HG03457 (cell line): Measurements from ENCODE around the gene SPECC1.
"Not testable (repeated sequence)": the region's sequence is repeated elsewhere in the genome, so short reads cannot be mapped to it uniquely, and the experiment has no call there.

Experiments
- ATAC-seq: cut with Tn5 transposase; IDR thresholded peaks from one replicate; pipeline ENCODE4 v1.9.1; 2021; ENCODE audit warnings: moderate number of reproducible peaks; ENCODE audit not compliant: unreplicated experiment

Gene SPECC1

GRCh38 chr17:20066253-20066652, 57.1 kb downstream of the SPECC1 start:
- ATAC-seq: no peak

DNA sequence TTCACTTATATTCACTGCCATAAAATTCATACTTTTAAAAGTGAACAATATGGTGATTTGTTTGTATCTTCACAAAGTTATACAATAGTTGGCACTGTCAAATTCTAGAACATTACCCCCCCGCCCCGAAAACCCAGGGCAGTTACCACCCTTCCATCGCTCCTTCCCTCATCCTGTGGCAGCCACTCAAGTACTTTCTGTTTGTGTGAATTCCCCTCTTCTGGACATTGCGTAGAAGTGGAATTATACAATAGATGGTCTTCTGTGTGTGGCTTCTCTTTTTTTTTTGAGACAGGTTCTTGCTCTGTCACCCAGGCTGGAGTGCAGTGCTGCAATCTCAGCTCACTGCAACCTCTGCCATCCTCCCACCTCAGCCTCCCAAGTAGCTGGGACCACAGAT, 58.6 kb downstream of the SPECC1 start:
- no peak for ATAC-seq

GRCh38 chr17:20068445-20068844, 59.3 kb downstream of the SPECC1 start:
- no peak for ATAC-seq

DNA sequence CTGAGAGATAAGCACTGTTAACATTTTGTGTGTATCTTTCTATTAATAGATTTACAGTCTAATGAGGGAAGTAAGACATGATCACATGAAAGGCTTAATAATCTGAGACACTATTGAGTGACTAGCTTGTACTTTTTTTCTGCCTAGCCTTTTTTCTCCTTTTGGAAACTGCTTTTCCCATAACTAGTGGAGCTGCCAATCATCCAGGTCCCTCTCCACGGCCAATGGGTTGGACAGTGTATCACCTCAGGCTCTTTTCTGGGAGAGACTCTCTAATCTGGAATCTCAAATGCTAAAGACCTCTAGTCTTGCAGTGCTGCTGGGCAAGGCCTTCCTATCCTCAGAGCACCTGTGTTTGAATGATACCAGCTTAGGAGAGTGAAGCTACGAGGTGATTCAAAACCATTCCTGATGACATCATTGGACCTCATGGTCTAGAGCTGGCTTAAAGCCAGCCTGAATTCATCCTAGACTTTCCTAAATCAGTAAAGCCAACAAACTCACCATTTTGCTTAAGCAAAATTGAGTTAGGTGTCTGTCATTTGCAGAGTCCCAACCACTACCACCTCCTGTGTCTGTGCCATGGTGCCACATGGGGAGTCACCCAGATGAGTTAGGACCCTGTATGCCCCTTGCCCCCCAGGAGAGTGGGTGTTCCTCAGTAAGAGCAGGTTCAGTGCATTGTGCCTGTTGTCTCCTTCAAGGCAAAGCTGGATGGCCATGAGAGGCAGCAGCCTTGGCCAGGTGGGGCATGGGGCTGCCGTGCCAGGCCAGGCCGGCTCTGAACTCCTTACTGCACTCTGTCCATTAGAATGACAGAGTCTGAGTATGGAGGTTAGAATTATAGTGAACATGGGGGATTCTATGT, 62.9 kb downstream of the SPECC1 start:
- no peak for ATAC-seq

- ATAC-seq: no peak
These were observed 63.5 kb downstream of the SPECC1 start for GRCh38 chr17:20072692-20072992.

GRCh38 chr17:20073055-20073979, 64.2 kb downstream of the SPECC1 start:
- ATAC-seq: no peak

DNA sequence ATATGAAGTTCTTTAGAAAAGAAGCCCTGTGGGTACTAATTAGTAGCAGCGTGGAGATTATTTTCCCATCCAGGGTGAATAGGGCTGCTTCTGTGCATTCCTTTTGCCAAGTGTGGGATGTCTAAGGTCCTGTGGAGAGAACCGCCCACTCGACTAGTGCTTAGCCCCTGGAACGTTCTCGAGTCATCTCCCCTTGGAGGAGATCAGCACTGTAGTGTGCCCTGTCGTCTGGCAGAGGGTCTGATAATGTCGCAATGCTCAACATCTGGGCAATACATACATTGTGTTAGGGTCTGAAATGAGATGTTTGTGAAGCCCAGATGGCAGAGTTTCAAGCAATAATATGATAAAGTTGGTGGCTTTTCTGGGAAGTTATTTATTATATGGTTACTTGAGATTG, 64.8 kb downstream of the SPECC1 start:
- no peak for ATAC-seq

- no peak for ATAC-seq
These were observed 65.3 kb downstream of the SPECC1 start for GRCh38 chr17:20074489-20074888.

- ATAC-seq: not testable (repeated sequence)
These were observed 67.0 kb downstream of the SPECC1 start for GRCh38 chr17:20076137-20076536.

DNA sequence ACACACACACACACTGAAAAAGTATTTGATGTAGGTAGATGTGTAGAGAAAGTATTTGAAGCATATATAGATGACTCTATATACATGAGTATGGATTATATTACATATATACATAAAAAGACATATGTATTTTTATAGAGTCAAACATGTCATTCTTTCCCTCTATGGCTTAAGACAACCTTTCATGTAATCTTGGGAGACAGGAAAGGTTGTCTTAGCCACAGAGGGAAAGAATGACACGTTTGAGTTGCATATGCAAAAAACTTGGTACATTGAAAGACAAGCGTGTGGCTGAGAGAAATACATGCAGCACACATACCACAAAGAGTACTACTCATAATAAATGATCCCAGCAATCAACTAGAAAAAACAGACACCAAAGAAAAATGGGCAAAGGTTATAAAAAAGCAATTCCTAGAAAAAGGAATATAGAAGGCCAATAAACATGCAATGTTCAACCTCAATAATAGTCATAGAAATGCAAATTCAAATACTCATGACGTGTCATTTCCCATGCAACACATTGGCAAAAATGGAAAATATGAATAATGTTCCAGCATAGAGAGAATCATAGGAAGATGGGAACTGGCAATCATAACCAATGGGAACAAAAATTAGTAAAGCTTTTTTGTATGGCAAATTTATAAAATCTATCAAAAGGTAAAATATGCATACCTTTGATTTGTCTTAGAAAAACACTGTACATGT, 69.0 kb downstream of the SPECC1 start:
- ATAC-seq: no peak

- no peak for ATAC-seq
These were observed 71.4 kb downstream of the SPECC1 start for GRCh38 chr17:20080513-20080912.

DNA sequence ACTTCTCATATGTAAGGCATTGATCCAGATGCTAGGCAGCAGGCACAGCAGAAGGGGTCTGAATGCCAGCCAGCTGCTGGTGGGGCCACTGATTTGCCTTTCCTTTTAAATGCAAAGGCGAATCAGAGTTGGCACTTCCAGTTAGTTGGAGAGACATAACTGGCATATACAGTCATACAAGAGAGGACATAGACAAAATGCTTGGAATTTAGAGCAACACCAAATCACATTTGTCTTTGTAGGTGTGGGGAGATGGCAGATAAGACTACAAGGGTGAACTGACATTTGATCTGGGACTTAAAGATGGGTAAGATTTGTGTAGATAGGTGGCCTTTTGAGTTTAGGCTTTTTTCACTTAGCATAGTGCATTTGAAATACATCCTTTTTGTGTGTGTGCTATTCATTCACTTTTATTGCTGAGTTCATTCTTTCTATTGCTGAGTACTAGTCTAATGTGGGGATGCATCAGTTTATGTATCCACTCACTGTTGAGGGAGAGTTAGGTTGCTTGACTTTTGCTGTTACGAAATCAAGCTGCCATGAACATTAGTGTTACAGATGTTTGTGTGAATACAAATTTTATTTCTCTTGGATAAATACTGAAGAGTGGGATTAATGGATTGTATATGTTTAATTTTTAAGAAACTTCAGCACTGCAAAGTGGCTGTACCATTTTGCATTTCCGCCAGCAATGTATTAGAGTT, 74.1 kb downstream of the SPECC1 start:
- no peak for ATAC-seq

GRCh38 chr17:20084621-20085282, 75.6 kb downstream of the SPECC1 start:
- no peak for ATAC-seq

DNA sequence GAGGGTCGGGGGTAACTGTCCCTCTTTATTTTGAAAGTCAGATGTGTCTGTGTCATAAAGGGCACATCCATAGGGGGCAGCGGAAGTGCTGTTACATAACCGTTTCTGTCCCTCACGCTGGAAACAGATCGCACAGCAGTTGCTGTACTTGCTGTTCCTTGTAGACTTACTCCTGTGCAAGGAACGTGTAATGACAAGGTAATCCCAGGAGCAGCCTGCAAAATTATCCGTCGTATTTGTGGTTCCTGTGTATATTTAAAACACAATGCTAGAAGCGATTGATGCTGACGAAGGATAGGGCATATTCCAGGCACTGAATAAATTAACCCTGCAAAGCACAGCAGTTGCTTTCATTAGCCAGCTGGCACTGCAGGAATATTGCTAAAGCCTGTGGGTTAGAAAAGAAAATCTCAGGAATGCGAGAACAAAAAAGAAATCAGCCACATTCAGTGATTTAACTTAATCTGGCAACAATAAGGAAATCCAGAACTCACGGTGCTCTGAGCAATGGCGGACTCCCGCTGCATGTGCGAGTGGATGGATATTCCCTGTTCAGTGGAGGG, 76.2 kb downstream of the SPECC1 start:
- no peak for ATAC-seq

DNA sequence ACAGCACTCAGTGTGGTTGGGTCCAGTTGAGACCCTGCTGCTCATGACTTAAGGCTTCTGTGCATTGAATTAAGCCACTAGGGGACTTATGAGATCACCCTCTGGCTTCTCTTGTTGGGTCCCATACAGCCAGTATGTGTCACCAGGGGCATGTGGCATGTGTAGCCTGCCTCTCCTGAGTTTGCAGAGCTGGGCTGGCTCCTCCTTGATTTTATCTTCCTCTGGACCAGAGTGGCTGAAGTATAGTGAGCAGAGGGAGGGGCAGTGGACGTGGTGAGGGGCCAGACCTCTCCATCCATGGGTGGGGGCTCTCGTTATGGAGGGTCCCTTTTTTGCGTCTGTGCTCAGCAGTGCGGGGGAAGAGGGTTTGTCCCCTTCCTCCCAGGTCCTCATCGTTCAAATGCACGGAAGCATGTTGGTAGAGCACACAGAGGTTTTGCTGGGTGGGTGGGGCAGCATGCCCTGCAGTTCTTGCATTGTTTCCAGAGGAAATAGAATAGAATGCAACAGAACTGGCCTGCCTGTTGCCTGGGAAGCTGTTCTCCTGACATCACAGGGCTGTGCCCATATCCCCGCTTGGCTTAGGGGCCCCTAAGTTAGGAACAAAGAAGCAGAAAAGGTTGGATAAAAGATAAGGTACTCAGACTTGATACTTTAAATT, 77.4 kb downstream of the SPECC1 start:
- no peak for ATAC-seq

DNA sequence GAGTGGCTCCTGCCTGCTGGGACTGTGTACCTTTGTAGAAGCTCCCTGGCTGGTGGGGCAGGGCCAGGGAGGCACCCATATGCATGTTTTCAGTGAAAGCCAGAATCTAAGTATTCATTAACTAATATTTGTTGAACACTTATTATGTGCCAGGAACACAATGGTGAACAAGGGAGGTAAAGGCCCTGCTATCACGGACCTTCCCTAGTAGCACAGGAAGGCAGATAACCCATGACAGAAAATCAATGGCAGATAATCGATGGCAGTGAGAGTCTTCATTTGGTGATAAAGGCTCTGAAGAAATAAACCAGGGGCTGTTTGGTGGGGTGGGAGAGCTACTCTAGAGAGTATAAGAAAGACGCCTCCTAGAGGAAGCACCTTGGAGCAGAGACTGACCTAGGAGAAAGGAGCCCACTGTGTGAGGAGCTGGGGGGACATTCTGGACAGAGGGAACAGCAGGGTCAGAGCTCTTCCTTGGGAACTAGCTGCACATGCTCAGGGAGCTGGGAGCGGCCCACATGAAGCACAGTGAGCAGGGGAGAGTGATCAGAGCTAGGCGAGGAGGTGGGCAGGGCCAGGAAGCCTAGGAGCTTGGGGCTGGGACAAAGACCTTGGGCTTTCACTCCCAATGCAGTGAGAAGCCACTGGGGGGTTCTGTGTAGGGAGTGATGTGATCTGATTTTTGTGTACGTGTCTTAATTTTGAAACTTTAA, 78.5 kb downstream of the SPECC1 start:
- no peak for ATAC-seq

- ATAC-seq: no peak
These were observed 80.8 kb downstream of the SPECC1 start for GRCh38 chr17:20089756-20090547.
